SU-DHL-6 (cell line): Measurements from ENCODE around the gene SLC6A13.

ENCODE experiments used
- H2AFZ ChIP-seq: fragments of 200-600 bp; sonication (generic); 2 replicates; pipeline ENCODE4 v1.6.1; 2014; ENCODE audit warnings: low read depth, mild to moderate bottlenecking, moderate library complexity, mixed read lengths, antibody characterized with exemption, low read length; ENCODE audit not compliant: severe bottlenecking
- H3F3A ChIP-seq: fragments of 200-600 bp; shearing (Covaris generic); 2 replicates; pipeline ENCODE4 v1.6.0; 2016; ENCODE audit warnings: antibody characterized with exemption, mild to moderate bottlenecking; ENCODE audit not compliant: insufficient read depth
- H3K27ac ChIP-seq: fragments of 200-600 bp; sonication (generic); 2 replicates; pipeline ENCODE4 v1.5.1; 2016; ENCODE audit warnings: low read depth, mild to moderate bottlenecking, low read length, moderate library complexity, mixed read lengths
- H3K27me3 ChIP-seq: fragments of 200-600 bp; sonication (generic), shearing (Covaris generic); 2 replicates; pipeline ENCODE4 v1.6.0; 2014; ENCODE audit warnings: mild to moderate bottlenecking, low read length
- H3K36me3 ChIP-seq: fragments of 200-600 bp; sonication (generic); 2 replicates; pipeline ENCODE4 v1.6.1; 2014; ENCODE audit warnings: mild to moderate bottlenecking, low read length, mixed read lengths
- H3K4me2 ChIP-seq: fragments of 300-600, 200-600 bp; shearing (Covaris generic), sonication (generic); 2 replicates; pipeline ENCODE4 v1.6.0; 2014; ENCODE audit warnings: low read length, low read depth, mild to moderate bottlenecking; ENCODE audit not compliant: poor library complexity, severe bottlenecking
- H3K4me3 ChIP-seq: fragments of 200-600 bp; sonication (generic); 2 replicates; pipeline ENCODE4 v1.5.1; 2014; ENCODE audit warnings: antibody characterized with exemption, low read length, mild to moderate bottlenecking, mixed read lengths; ENCODE audit not compliant: insufficient read depth, poor library complexity, severe bottlenecking
- H3K79me2 ChIP-seq: fragments of 200-600 bp; sonication (generic); 2 replicates; pipeline ENCODE4 v1.6.1; 2014; ENCODE audit warnings: mild to moderate bottlenecking, low read length, moderate library complexity; ENCODE audit not compliant: insufficient read depth
- H3K9ac ChIP-seq: fragments of 200-600 bp; sonication (generic); 2 replicates; pipeline ENCODE4 v1.7.0; 2014; ENCODE audit warnings: mild to moderate bottlenecking, low read length
- H3K9me2 ChIP-seq: fragments of 200-600 bp; sonication (generic); replicated peaks from 2 replicates; pipeline ENCODE4 v1.6.1; 2014; ENCODE audit warnings: low read length; ENCODE audit not compliant: insufficient read depth
- H3K9me3 ChIP-seq: fragments of 200-600 bp; sonication (generic); 2 replicates; pipeline ENCODE4 v1.6.1; 2014; ENCODE audit warnings: low read length, mixed read lengths; ENCODE audit not compliant: insufficient read depth
- H4K20me1 ChIP-seq: fragments of 200-600 bp; sonication (generic); 2 replicates; pipeline ENCODE4 v1.6.1; 2014; ENCODE audit warnings: low read depth, mild to moderate bottlenecking, antibody characterized with exemption, low read length, moderate library complexity, mixed read lengths
- CTCF ChIP-seq: fragments of 200-600 bp; sonication (generic); IDR thresholded peaks from one replicate; pipeline ENCODE4 v1.5.1; 2017; ENCODE audit warnings: antibody characterized with exemption, mild to moderate bottlenecking, low read length, moderate library complexity; ENCODE audit not compliant: insufficient read depth, poor library complexity, severe bottlenecking
- EZH2phosphoT487 ChIP-seq: fragments of 200-600 bp; sonication (generic), shearing (Covaris generic); conservative IDR thresholded peaks from 2 replicates; pipeline ENCODE4 v1.6.1; 2018; ENCODE audit warnings: mild to moderate bottlenecking, antibody characterized with exemption, low read length, moderate library complexity, mixed read lengths

The SLC6A13 gene

GRCh38 chr12:181921-182320 is 80.7 kb downstream of the SLC6A13 start:
- Histone ChIP-seq H3K4me2 (no peak overlapping the region), H3K27me3 (no peaks in the 10 kb centered on the region), H3K9me2 (no peaks in the 10 kb centered on the region), H3K79me2 (no peaks in the 10 kb centered on the region), H3K4me3 (no peak overlapping the region), H4K20me1 (no peaks in the 10 kb centered on the region), H3F3A (no peaks in the 10 kb centered on the region), H3K9ac (no peak overlapping the region), H3K36me3 (no peaks in the 10 kb centered on the region), H2AFZ (no peak overlapping the region), H3K27ac (no peak overlapping the region), H3K9me3 (no peaks in the 10 kb centered on the region)
- TF ChIP-seq EZH2phosphoT487, result no peak
- TF ChIP-seq CTCF, result no peak

GRCh38 chr12:180445-180844 is 82.2 kb downstream of the SLC6A13 start:
- Histone ChIP-seq H3K9ac (no peak overlapping the region), H3F3A (no peaks in the 10 kb centered on the region), H3K79me2 (no peaks in the 10 kb centered on the region), H3K36me3 (no peaks in the 10 kb centered on the region), H2AFZ (no peak overlapping the region), H3K9me2 (no peaks in the 10 kb centered on the region), H3K4me2 (no peak overlapping the region), H3K27me3 (no peaks in the 10 kb centered on the region), H3K27ac (no peak overlapping the region), H3K4me3 (no peak overlapping the region), H4K20me1 (no peaks in the 10 kb centered on the region), H3K9me3 (no peaks in the 10 kb centered on the region)
- TF ChIP-seq EZH2phosphoT487, result no peak

GRCh38 chr12:179885-180284 is 82.8 kb downstream of the SLC6A13 start:
- H3K9ac ChIP-seq, result no peak overlapping the region
- H2AFZ ChIP-seq, result no peak overlapping the region
- H3K27ac ChIP-seq, result no peak overlapping the region
- H3K9me2 ChIP-seq, result no peaks in the 10 kb centered on the region
- no peaks in the 10 kb centered on the region for H3K9me3 ChIP-seq
- no peak overlapping the region for H3K4me2 ChIP-seq
- H4K20me1 ChIP-seq, result no peaks in the 10 kb centered on the region
- no peak overlapping the region for H3K4me3 ChIP-seq
- no peaks in the 10 kb centered on the region for H3F3A ChIP-seq
- no peak for TF ChIP-seq CTCF
- no peak for TF ChIP-seq EZH2phosphoT487
- H3K27me3 ChIP-seq, result no peaks in the 10 kb centered on the region
- H3K36me3 ChIP-seq, result no peaks in the 10 kb centered on the region
- no peaks in the 10 kb centered on the region for H3K79me2 ChIP-seq

- H3F3A ChIP-seq, result no peaks in the 10 kb centered on the region
- no peak overlapping the region for H3K9ac ChIP-seq
- no peaks in the 10 kb centered on the region for H3K27me3 ChIP-seq
- H3K36me3 ChIP-seq, result no peaks in the 10 kb centered on the region
- no peak overlapping the region for H2AFZ ChIP-seq
- TF ChIP-seq CTCF (no peak), EZH2phosphoT487 (no peak)
- H3K79me2 ChIP-seq, result no peaks in the 10 kb centered on the region
- H3K4me3 ChIP-seq, result no peak overlapping the region
- H3K27ac ChIP-seq, result no peak overlapping the region
- no peaks in the 10 kb centered on the region for H4K20me1 ChIP-seq
- no peaks in the 10 kb centered on the region for H3K9me3 ChIP-seq
- H3K9me2 ChIP-seq, result no peaks in the 10 kb centered on the region
- no peak overlapping the region for H3K4me2 ChIP-seq
Measured at GRCh38 chr12:179131-179884, 83.3 kb downstream of the SLC6A13 start.
